Suprapubic skin (tissue), 3 donors: ENCODE results near the gene WNK2.

Experiments used
- EP300 ChIP-seq: sonication (generic); formaldehyde crosslinking; IDR thresholded peaks from one replicate; pipeline ENCODE4 v1.6.1; 2017; ENCODE audit warnings: antibody characterized with exemption
- POLR2A ChIP-seq, 2 donors: fragments of 450-650 bp; IDR thresholded peaks; one replicate each; pipeline ENCODE4 v1.6.1; 2017; ENCODE audit warnings: antibody characterized with exemption in 2 of 2, mild to moderate bottlenecking in 2 of 2, moderate library complexity in 2 of 2
- TF ChIP-seq, protein P1 (sequence below), 2 donors: fragments of 200-600 bp in 1 of 2; fragments of 450-650 bp in 1 of 2; sonication (generic) in 1 of 2; IDR thresholded peaks; one replicate each; pipeline ENCODE4 v1.5.1; 2016 to 2019; ENCODE audit warnings: antibody characterized with exemption in 2 of 2, mild to moderate bottlenecking in 1 of 2, moderate library complexity in 1 of 2

GRCh38 chr9:93256878-93257807 lies 73.2 kb downstream of the WNK2 start:
- TF ChIP-seq, protein P1, sequence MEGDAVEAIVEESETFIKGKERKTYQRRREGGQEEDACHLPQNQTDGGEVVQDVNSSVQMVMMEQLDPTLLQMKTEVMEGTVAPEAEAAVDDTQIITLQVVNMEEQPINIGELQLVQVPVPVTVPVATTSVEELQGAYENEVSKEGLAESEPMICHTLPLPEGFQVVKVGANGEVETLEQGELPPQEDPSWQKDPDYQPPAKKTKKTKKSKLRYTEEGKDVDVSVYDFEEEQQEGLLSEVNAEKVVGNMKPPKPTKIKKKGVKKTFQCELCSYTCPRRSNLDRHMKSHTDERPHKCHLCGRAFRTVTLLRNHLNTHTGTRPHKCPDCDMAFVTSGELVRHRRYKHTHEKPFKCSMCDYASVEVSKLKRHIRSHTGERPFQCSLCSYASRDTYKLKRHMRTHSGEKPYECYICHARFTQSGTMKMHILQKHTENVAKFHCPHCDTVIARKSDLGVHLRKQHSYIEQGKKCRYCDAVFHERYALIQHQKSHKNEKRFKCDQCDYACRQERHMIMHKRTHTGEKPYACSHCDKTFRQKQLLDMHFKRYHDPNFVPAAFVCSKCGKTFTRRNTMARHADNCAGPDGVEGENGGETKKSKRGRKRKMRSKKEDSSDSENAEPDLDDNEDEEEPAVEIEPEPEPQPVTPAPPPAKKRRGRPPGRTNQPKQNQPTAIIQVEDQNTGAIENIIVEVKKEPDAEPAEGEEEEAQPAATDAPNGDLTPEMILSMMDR (IDR thresholded peaks at IDR 0.05) = no peak
- TF ChIP-seq POLR2A (IDR thresholded peaks at IDR 0.05) (no peak), EP300 (no peak)
